Hepatocyte (in vitro differentiated cells): ENCODE measurements around the gene GPR142. TPM values are rescaled to one million over a fixed set of nuclear protein-coding genes. Genes with fewer than 3 reads are reported as not detected.

Source experiments
- DNase-seq: peaks from one replicate; pipeline ENCODE4 v3.0.0-alpha.2; 2016; ENCODE audit warnings: low spot score
- H2AFZ ChIP-seq: fragments of 200-600 bp; sonication (generic); 2 replicates; pipeline ENCODE4 v1.6.0; 2016; ENCODE audit warnings: antibody characterized with exemption, mild to moderate bottlenecking
- H3K27ac ChIP-seq: fragments of 200-600 bp; sonication (generic); 2 replicates; pipeline ENCODE4 v1.5.1; 2016; ENCODE audit warnings: mild to moderate bottlenecking
- H3K27me3 ChIP-seq: fragments of 200-600 bp; sonication (generic); 2 replicates; pipeline ENCODE4 v1.6.1; 2016
- H3K36me3 ChIP-seq: fragments of 200-600 bp; sonication (generic); replicated peaks from 2 replicates; pipeline ENCODE4 v1.5.1; 2016; ENCODE audit warnings: low read depth; ENCODE audit not compliant: insufficient read depth
- H3K4me1 ChIP-seq: fragments of 200-600 bp; sonication (generic); 2 replicates; pipeline ENCODE4 v1.5.1; 2016; ENCODE audit warnings: mild to moderate bottlenecking, moderate library complexity; ENCODE audit not compliant: insufficient read depth
- H3K4me2 ChIP-seq: fragments of 200-600 bp; sonication (generic); 2 replicates; pipeline ENCODE4 v1.6.0; 2016
- H3K4me3 ChIP-seq: fragments of 200-600 bp; sonication (generic); 2 replicates; pipeline ENCODE4 v1.5.1; 2016; ENCODE audit warnings: mild to moderate bottlenecking
- H3K79me2 ChIP-seq: fragments of 200-600 bp; sonication (generic); 2 replicates; pipeline ENCODE4 v1.6.0; 2017; ENCODE audit warnings: mild to moderate bottlenecking
- H3K9me2 ChIP-seq: fragments of 200-600 bp; sonication (generic); replicated peaks from 2 replicates; pipeline ENCODE4 v1.6.0; 2017; ENCODE audit warnings: mild to moderate bottlenecking; ENCODE audit not compliant: insufficient read depth
- H3K9me3 ChIP-seq: fragments of 200-600 bp; sonication (generic); 2 replicates; pipeline ENCODE4 v1.5.1; 2016; ENCODE audit warnings: low read depth, mild to moderate bottlenecking
- H4K20me1 ChIP-seq: fragments of 200-600 bp; sonication (generic); 2 replicates; pipeline ENCODE4 v1.6.0; 2016; ENCODE audit warnings: mild to moderate bottlenecking; ENCODE audit not compliant: insufficient read depth, poor library complexity, severe bottlenecking
- EZH2 ChIP-seq: fragments of 200-600 bp; sonication (generic); IDR thresholded peaks from 2 replicates; pipeline ENCODE4 v1.6.1; 2016; ENCODE audit warnings: antibody characterized with exemption, mild to moderate bottlenecking, borderline replicate concordance
- EZH2phosphoT487 ChIP-seq: fragments of 200-600 bp; sonication (generic); IDR thresholded peaks from one replicate; pipeline ENCODE4 v1.6.1; 2018; ENCODE audit warnings: antibody characterized with exemption, mild to moderate bottlenecking, low read depth, moderate library complexity; ENCODE audit not compliant: unreplicated experiment, severe bottlenecking
- WGBS: methylation state at CpG from one replicate; pipeline ENCODE4 v1.1.6; 2016; ENCODE audit warnings: low lambda C conversion rate; ENCODE audit errors: missing lambda C conversion rate; 5-methylcytosine and 5-hydroxymethylcytosine counted together
- polyA plus RNA-seq: library from polyadenylated mRNA; unstranded; fragments of >200 nt; fragmentation: Nextera tagmentation; extraction: Ambion mirVana; gene quantifications from 2 replicates; pipeline ENCODE4 v1.2.1, GENCODE V29; 2016
- total RNA-seq: library from RNA; depleted of rRNA; stranded (reverse); fragments of >200 nt; gene quantifications from 2 replicates; pipeline ENCODE4 v1.2.3, GENCODE V29; 2014
- TF ChIP-seq, protein P1 (sequence below): fragments of 200-600 bp; sonication (generic); IDR thresholded peaks from 2 replicates; pipeline ENCODE4 v1.5.1; 2016; ENCODE audit warnings: antibody characterized with exemption, mild to moderate bottlenecking; ENCODE audit not compliant: poor library complexity

Gene GPR142
- total and polyA plus RNA-seq, 2 experiments from 2014 or later = not detected

DNA sequence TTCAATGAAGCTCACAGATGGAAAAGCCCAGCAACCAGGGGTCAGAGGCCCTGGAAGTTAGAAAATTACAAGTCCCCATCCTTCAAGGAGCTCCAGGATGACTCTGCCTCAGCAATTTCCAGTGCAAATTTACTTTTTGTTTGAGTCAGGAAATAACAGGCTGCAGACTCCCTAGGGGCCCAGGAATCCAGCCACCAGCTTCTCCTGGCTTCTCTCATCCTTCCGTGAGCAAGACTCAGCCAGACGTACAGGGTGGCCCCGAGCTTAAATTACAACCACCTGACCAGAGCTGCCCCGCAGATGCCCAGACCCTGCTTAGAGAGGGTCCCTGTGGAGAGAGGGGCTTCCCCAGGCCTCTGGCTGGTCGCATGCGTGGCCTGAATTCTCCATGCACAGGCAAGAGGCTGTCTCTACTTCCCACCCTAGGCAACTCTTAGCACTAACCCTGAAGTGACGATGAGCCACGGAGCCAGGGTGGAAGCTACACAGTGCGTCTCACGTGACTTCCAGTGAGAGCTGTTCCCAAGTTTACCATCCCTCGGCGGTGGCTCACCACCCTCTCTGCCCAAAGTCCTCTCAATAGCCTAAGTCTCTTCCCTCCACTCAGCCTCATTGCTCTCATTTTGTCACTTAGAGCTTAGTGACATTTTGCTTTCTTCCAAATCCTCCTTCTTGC lies 27.1 kb downstream of the GPR142 start:
- DNase-seq = no peak
- Histone ChIP-seq H3K36me3 (no peaks in the 10 kb centered on the region), H3K27me3 (no peaks in the 10 kb centered on the region), H3K4me3 (no peak overlapping the region), H3K79me2 (no peaks in the 10 kb centered on the region), H2AFZ (no peak overlapping the region), H4K20me1 (no peaks in the 10 kb centered on the region), H3K9me3 (no peaks in the 10 kb centered on the region), H3K27ac (no peak overlapping the region), H3K4me2 (no peak overlapping the region), H3K9me2 (no peaks in the 10 kb centered on the region), H3K4me1 (peaks cover 10% of the 10 kb centered on the region)
- 76% methylated on average over 12 of the region's 12 CpGs for WGBS
- TF ChIP-seq EZH2 (no peak), EZH2phosphoT487 (no peak)
- TF ChIP-seq, protein P1, sequence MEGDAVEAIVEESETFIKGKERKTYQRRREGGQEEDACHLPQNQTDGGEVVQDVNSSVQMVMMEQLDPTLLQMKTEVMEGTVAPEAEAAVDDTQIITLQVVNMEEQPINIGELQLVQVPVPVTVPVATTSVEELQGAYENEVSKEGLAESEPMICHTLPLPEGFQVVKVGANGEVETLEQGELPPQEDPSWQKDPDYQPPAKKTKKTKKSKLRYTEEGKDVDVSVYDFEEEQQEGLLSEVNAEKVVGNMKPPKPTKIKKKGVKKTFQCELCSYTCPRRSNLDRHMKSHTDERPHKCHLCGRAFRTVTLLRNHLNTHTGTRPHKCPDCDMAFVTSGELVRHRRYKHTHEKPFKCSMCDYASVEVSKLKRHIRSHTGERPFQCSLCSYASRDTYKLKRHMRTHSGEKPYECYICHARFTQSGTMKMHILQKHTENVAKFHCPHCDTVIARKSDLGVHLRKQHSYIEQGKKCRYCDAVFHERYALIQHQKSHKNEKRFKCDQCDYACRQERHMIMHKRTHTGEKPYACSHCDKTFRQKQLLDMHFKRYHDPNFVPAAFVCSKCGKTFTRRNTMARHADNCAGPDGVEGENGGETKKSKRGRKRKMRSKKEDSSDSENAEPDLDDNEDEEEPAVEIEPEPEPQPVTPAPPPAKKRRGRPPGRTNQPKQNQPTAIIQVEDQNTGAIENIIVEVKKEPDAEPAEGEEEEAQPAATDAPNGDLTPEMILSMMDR = no peak

DNA sequence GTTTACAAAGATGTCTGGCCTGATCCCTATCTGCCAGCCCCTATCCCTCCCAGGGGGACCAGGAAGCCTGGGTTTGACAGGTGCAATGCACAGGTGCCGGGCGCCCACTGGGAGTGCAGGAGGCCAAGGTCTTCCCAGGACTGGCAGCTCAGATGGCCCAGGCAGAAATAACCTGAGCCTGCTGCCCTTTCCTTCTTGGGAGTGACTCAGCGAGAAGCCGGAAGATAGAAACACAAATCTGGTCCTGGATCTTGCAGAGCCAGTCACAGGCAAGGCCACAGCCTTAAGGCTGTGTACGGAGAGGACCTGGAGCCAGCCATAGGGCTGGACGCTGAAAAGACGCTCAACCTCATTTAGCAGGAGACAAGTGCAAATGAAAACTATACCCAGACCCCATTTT lies 27.7 kb downstream of the GPR142 start:
- Histone ChIP-seq H3K4me2 (no peak overlapping the region), H3K9me3 (no peaks in the 10 kb centered on the region)

DNA sequence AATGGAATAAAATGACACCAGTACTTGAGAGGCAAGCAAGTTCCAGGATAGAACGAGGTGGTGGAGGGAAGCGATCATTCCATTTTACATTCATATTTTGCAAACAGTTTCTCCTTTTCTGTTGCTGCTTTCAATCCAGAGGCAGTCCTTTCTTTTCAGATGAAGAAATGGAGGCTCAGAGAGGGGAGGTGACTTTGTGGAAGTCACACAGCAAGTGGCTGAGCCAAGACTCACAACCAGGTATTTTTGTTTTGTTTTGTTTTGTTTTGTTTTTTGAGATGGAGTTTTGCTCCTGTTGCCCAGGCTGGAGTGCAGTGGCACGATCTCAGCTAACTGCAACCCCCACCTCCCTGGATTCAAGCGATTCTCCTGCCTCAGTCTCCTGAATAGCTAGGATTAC lies 29.3 kb downstream of the GPR142 start:
- no peaks in the 10 kb centered on the region for H3K9me3 ChIP-seq
- no peak for DNase-seq

More for the DNA sequence above, 27.7 kb downstream of the GPR142 start:
- no peaks in the 10 kb centered on the region for H3K9me2 ChIP-seq
- H3K79me2 ChIP-seq = no peaks in the 10 kb centered on the region
- H3K36me3 ChIP-seq = no peaks in the 10 kb centered on the region
- no peak overlapping the region for H3K4me3 ChIP-seq
- no peaks in the 10 kb centered on the region for H4K20me1 ChIP-seq
- H2AFZ ChIP-seq = no peak overlapping the region
- DNase-seq = no peak
- H3K27ac ChIP-seq = no peak overlapping the region
- WGBS = 82% methylated on average over 7 of the region's 7 CpGs
- H3K27me3 ChIP-seq = no peaks in the 10 kb centered on the region
- no peak for TF ChIP-seq EZH2phosphoT487
- TF ChIP-seq, protein P1 = no peak
- no peak for TF ChIP-seq EZH2
- peaks cover 10% of the 10 kb centered on the region for H3K4me1 ChIP-seq

More for the DNA sequence above, 29.3 kb downstream of the GPR142 start:
- H3K4me3 ChIP-seq = no peak overlapping the region
- no peak overlapping the region for H2AFZ ChIP-seq
- WGBS = 95% methylated on average over 4 of the region's 4 CpGs
- no peak overlapping the region for H3K27ac ChIP-seq
- peaks cover 10% of the 10 kb centered on the region for H3K4me1 ChIP-seq
- no peak overlapping the region for H3K4me2 ChIP-seq
- no peaks in the 10 kb centered on the region for H3K27me3 ChIP-seq
- TF ChIP-seq EZH2 (no peak), EZH2phosphoT487 (no peak)
- TF ChIP-seq, protein P1 = no peak
- no peaks in the 10 kb centered on the region for H3K79me2 ChIP-seq
- H3K36me3 ChIP-seq = no peaks in the 10 kb centered on the region
- no peaks in the 10 kb centered on the region for H4K20me1 ChIP-seq
- no peaks in the 10 kb centered on the region for H3K9me2 ChIP-seq
